GM19035 (cell line): ENCODE results near the gene TMUB2.

Experiments used
- ATAC-seq: cut with Tn5 transposase; IDR thresholded peaks from one replicate; pipeline ENCODE4 v1.9.1; 2021; ENCODE audit not compliant: unreplicated experiment

The TMUB2 gene

DNA sequence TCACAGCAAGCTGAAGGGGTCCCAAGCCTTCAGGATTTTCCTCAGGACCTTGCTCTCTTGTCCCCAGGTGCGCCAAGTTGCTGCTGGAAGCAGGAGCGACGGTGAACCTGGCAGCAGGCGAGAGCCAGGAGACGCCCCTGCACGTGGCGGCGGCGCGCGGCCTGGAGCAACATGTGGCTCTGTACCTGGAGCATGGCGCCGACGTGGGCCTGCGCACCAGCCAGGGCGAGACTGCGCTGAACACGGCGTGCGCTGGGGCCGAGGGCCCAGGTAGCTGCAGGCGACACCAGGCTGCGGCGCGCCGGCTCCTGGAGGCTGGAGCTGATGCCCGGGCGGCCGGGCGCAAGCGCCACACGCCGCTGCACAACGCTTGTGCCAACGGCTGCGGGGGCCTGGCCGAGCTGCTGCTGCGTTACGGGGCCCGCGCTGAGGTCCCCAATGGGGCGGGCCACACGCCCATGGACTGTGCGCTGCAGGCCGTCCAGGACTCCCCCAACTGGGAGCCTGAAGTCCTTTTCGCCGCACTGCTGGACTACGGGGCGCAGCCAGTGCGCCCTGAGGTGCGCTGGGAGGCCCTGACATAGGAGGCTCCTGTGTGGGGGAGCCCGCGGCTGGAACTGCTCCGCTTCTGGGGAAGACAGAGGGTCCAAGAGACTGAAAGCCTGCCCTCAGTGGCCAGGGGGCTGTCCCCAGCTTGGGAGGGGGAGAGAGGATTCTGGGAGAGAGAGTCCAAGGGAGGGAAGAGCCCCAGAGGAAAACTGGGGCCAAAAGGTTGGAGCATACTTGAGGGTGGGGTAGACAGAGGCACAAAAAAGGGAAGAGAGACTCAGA is 9.9 kb upstream of the TMUB2 start:
- ATAC-seq, result no peak

DNA sequence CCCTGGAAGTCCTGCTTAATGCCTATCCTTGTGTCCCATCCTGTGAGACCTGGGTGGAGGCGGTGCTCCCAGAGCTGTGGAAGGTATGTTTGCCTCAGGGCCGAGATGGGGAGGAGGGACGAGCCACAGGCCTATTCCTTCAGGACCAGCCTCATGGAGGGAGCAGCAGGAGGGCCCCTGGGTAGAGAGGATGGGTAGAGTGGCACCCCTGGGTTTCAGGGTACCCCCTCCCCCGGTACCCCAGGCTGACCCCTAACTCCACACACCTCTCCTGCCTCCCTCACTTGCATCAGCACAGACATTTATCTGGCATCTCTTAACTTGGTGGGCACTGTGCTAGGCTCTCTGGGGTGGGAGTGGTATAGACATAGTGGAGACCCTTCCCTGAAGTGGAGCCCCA is 9.1 kb upstream of the TMUB2 start:
- ATAC-seq, result no peak

DNA sequence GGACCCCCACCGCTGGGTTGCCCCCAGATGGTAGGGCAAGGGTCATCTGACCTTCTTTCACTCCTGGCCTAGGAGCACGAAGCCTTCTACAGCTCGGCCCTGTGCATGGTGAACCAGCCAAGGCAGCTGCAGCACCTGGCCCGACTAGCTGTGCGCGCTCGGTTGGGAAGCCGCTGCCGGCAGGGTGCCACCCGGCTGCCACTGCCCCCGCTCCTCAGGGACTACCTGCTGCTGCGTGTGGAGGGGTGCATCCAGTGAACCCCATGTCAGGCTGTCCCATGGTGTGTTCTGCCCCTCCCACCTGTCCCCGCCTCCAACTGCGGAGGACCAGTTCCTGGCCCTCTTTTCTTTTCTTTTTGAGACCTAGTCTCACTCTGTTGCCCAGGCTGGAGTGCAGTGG is 8.6 kb upstream of the TMUB2 start:
- ATAC-seq, result no peak

DNA sequence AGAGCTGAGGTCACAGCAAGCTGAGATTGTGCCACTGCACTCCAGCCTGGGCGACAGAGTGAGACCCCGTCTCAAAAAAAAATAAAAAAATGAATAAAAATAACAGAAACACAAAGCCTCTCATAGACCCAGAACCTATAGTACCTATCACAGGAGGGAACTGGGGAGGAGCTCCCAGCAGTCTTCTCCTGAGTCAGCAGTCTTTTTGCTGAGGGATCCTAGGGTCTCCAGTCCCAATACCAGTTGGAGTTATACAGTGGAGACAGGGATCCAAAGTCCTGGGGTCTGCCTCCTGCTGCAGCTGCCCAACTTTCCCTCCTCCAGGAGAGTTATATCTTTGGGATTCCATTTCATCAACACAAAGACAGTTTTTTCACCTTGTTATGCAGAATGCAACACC is 3.7 kb upstream of the TMUB2 start:
- no peak for ATAC-seq

DNA sequence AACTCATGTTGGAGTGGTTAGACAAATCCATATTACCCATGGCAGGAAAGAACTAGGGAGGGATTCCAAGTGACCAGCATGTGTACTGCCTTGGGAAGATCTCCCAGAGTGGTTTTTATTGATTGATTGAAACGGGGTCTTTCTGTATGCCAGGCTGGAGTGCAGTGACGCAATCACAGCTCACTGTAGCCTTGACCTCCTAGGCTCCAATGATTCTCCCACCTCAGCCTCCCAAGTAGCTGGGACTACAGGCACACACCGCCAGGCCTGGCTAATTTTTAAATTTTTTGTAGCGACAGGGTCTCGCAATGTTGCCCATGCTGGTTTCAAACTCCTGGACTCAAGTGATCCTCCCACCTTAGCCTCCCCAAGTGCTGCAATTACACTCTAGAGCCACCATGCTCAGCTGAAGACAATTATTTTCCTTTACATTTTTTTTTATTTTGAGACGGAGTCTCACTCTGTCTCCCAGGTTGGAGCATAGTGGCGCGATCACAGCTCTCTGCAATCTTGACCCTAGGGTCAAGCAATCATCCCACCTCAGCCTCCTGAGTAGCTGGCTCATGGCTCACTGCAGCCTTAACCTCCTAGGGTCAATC is 2.5 kb upstream of the TMUB2 start:
- no peak for ATAC-seq

DNA sequence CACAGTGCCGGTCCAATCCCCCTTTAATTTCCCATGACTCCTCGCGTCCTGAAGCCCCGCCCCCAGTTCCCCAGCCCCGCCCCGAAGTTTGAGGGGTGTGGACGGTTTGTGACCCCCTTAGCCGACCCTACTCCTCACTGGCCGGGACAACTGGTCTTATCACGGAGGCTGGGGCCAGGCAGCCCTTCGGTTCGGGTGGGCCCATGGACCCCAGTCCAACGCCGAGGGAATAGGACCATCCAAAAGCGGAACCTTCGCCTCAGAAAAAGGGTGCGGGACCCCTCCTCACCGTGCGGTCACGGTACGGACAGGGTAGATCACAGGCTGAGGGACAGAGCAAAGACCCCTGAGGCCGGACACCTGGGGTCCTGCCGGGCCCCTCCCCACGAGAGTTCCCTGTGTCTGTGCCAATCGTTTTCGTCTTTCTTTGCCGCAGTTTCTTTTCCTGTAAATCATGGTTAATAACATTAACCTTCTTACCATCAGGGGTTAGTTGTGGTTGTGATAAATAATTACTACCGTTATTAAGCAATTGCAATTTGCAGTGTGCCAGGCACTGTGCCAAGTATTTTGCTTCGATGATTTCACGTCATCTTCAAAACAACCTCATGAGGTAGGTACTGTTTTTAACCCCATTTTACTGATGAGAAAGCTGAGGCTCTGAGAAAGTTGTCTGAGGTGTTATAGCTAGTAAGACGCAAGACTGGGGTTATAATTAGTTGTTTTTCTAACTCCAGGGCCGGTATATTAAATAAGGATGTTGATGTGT is 543 bp downstream of the TMUB2 start:
- ATAC-seq, result peak; percentile 50

DNA sequence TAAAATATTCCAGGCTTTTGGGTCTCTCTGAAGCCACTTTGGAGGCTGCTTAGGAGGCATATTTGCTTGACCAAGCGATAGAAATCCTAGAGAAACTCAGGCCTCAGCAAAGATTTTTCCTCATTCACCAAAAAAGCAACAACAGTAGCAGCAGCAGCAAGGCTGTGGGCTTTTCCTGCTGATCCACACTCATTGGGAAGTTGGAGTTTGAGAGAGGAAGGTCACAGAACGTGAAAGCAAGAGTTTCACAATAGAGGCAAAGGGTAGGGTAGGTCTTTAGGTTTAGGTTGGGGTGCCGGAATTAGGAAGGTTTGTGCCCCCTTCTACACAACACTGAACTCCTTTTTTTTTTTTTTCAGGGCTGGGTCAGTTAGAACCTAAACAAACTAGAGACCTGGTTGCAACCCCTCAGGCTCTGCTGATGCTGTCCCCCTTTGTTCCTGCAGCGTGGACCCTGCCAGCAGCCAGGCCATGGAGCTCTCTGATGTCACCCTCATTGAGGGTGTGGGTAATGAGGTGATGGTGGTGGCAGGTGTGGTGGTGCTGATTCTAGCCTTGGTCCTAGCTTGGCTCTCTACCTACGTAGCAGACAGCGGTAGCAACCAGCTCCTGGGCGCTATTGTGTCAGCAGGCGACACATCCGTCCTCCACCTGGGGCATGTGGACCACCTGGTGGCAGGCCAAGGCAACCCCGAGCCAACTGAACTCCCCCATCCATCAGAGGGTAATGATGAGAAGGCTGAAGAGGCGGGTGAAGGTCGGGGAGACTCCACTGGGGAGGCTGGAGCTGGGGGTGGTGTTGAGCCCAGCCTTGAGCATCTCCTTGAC is 2.0 kb downstream of the TMUB2 start:
- no peak for ATAC-seq

DNA sequence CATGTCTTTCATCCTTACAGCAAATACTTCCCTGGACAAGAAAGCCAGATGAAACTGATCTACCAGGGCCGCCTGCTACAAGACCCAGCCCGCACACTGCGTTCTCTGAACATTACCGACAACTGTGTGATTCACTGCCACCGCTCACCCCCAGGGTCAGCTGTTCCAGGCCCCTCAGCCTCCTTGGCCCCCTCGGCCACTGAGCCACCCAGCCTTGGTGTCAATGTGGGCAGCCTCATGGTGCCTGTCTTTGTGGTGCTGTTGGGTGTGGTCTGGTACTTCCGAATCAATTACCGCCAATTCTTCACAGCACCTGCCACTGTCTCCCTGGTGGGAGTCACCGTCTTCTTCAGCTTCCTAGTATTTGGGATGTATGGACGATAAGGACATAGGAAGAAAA is 3.7 kb downstream of the TMUB2 start:
- ATAC-seq, result no peak

DNA sequence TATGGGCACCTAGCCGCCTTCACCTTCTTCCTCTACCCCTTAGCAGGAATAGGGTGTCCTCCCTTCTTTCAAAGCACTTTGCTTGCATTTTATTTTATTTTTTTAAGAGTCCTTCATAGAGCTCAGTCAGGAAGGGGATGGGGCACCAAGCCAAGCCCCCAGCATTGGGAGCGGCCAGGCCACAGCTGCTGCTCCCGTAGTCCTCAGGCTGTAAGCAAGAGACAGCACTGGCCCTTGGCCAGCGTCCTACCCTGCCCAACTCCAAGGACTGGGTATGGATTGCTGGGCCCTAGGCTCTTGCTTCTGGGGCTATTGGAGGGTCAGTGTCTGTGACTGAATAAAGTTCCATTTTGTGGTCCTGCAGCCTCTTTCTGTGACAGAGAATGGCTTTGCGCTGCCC is 4.6 kb downstream of the TMUB2 start:
- no peak for ATAC-seq

DNA sequence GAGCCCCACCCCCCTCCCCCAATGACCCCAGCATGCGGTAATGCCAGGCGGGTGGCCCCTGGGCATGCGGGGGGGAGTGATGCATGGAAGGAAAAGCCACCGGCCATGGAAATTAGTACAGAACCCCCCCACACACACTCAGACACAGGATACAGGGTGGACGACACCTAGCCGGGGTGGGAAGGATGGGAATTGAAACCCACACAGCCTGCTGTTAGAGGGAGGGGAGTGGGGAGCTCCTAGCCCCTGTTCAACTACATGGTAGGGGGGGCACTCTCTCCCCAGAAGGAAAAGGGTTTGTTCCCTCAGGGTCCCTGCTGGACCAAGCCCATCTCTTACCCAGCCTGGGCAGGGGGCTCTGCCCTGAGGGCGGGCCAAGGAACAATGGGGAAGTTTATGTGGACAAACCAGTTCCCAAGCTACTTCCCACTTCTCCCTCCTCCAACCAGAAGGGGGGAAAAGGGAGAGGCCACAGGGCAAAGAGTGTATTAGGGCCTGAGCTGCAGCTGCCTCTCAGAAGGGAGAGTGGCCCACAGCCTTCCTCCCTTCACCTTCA is 5.2 kb downstream of the TMUB2 start:
- no peak for ATAC-seq

DNA sequence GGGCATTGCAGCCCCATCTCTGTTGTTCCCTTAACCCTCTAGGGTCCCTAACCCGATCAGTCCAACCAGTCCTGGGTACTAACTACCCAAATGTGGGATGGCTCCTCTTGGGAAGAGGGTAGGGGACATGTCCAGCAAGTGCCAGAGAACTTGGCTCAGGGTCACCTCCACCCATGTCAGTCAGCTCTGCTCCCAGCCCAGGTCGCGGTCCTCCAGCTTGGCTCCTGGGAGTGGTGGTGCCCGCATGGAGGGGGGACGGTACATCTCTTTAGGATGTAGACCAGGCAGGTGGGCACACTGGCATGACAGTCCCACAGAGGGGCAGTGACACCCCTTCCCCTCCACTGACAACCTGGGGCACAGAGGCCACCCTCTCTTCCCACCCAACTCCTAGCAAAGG is 6.0 kb downstream of the TMUB2 start:
- no peak for ATAC-seq

DNA sequence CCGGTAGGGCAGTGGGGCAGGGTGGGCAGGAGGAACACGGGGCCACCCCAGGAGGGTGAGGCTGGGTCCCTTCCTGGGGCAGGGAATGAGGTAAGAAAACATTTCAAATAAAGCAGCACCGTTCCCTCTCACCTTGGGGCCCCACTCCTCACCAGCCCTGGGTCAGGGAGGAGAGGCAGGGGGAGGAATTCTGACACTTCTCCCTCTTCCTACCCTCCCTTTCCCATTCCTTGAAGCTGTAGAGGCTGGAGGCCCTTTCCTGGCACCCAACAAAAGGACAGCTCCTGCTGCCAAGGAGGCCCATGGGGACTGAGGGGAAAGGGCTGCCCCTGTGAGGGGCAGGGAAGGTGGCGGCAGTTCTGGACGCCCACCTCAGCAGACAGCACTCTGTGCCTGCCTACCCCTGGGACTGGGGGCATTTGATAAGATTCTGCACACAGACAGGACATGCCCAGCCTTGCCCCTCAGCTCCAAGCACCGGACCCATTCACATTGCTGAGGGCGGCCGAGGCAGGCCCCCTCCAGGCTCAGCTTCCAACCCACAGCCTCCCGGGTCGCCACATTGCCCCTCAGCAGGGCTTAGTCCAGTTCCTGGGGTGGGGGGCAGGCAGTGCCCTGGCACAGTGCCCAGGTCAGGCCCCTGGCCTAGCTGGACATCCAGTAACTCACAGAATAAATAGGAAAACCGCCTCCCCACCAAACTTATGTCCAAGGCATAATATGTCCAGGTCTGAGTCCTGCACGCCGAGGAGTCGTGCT is 6.7 kb downstream of the TMUB2 start:
- ATAC-seq, result no peak

DNA sequence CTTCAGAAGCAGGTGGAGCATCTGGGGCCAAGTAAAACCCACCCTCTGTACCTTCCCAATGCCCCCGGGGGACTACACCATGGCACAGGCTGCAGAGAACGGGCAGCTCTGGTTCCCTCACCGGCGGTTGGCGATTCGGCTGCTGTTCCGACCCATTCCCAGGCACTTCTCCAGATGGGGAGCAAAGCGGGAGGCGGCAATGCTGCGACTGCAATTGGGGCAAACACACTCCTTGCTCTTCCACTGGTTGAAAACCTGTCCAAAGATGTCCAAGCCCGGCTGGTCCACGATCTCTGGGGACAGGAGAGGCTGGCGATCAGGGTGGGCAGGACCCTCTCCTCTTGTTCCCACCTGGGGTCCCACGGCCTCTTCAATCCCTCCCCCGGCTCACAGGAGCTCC is 10.3 kb downstream of the TMUB2 start:
- no peak for ATAC-seq

DNA sequence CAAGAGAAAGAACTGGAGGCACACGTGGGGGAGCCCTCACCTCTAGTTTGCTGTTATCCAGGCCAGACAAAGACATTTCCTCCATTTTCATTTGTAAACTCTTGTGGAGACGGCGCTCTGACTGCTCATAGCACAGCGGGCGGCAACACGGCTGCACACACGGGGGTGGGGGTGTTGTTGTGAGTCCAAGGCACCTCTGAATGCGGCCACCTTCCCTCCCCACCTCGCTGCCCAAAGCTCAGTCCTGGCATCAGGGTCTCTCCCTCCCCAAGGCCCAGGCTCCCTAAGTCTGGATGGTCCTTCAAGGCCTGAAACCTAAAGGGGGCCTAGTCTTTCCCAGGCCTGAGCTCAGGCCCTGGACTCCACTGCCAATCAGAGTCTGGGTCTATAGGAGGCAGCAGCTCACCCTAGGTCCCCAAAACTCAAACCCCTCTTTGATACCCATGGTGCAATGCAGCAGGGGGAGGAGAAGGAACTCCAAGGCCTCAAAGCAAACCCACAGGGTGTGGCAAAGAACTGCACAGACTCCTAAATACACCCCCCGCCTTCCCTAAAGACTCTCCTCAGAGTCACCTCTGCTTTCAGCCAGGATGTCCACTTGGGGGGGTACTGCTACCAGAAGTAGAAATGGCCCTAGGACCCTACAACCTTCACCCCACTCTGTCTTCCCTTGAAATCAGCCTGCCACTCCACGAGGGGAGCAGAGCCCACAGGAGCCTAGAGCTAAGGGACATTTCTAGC is 11.4 kb downstream of the TMUB2 start:
- no peak for ATAC-seq

DNA sequence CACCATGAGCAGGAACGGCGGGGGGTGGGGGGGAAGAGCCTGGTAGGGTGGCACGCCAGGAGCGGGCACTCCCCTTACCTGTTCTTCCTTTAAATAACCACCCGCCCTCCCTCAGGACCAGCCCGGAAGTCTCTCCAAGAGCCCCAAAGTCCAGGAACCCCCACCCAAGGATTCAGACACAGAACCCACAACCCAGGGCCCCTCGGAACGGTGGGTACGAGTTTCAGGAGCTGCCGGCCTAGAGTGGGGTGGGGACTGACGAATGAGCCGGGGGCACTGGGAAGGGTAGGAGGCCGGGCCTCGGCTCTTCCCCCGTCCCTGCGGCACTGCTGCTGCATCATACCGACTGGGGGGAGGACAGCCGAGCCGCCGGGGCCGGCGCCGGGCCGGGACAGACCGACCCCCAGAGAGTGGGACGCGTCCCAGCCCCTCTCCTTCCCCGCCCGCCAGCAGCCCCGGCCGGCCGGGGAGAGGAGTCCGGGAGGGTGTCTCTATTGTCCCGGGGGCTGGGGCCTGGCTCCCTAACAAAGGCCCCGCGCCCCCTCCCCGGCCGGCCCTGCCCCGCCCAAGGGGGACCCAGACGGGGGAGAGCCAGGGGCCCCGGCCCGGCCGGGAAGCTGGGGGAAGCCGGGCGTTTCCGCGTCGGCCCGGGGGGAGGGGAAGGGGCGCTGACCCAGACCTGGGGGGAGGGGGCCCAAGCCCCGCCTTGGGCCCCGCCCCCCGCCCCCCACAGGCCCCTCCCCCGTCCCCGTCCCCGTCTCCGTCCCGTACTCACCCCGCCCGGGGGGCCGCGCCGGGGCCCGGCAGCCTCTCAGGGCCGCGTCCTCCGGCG is 12.2 kb downstream of the TMUB2 start:
- peak; percentile 24 for ATAC-seq

DNA sequence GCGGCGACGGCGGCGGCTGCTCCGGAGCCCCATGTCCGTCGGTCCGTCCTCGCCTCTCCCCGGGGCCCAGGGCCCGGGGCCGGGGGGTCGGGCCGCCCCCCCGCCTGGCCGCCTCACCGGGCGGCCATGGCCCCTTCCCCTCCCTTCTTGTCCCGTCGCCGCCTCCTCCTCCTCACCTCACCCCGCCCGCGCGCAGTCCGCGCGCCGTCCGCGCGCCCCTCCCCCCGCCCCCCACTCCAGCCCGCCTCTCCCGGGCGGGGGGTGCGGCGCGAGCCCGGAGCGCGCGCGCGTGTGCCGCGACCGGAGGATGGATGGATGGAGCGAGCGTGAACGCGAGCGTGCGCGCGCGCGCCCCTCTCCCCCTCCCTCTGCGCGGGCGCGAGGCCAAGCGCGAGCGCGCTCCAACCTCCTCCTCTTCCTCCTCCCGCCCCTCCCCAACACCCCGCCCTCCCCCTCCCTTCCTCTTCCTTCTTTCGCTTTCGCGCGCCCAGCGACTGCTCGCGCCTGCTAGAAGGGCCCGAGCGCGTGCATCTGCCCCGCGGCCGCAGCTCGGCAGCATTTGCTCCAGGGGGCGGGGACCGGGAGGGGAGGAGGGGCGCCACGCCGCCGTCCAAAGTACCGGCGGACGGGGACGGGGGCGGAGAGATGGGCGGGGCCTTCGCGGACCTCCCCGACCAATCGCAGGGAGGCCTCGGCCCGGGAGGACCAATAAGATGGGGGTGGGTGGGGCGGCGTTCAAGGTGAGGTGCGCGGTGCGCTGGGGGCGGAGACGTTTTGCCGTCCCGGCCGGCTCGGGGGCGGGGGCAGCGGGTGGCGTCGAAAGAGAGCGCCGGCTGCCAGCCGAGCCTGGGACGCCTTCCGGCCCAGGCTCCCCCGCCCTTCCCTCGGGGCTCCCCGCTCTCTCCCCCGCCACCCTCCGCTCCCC is 13.0 kb downstream of the TMUB2 start, which contains the start of gene ATXN7L3:
Gene ATXN7L3 (minus strand): TSS at position 332 of the 925 bp plus-strand sequence. CDS start 1,814 bp downstream, outside the sequence.
- ATAC-seq, result peak; percentile 58

DNA sequence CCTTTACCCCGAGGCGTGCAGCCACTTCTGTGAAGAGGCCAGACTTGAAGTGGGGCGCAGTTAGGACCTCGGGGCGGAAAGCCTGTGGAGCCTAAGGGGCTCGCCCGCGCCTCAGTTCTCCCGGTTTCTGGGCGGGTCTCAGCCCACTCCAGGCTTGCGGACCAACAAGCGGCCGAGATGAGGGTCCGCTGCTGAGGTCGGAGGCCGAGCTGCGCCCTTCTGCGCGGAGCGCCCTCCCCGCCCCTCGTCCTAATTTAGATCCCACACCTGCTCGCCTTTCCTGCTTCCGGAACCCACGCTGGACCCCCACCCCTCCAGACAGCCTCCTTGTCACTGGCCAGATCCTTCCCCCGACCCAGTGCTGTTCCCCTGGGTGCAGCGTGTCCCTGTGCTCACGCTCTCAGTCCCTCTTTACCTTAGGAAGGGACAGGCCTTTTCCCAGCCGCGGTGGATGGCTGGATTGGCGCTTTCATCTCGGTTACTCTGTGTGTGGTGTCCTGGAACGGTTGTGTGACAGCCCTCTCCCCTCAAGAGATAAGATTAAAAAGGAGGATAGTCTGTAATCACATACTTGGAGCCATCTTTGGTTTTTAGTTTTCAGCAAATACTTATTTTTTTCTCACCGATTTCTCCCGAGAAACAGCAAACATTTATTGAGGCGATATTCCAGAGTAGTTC is 13.8 kb downstream of the TMUB2 start:
- no peak for ATAC-seq
